ENCODE results near the gene ADCK1.

GRCh38 chr14:77805706-77806105 is 5.8 kb downstream of the ADCK1 start:
- TF ChIP-seq ZNF274 (IDR thresholded peaks at IDR 0.05; ENCODE audit: low read depth, low read length) (no peak), YY1 (IDR thresholded peaks at IDR 0.05; ENCODE audit: insufficient read depth, insufficient read length) (no peak), SUZ12 (IDR thresholded peaks at IDR 0.05; ENCODE audit: extremely low read depth, insufficient read depth, insufficient read length) (no peak)

Measured in NT2/D1 (cell line).